AG04449 (cell line): ENCODE measurements around the gene SCARB1.

Experiments used
- CTCF ChIA-PET: fragments of 350-600 bp; formaldehyde crosslinking; extraction: SDS; loops from one replicate; lab custom pipeline; 2021; ENCODE audit warnings: antibody characterized with exemption; lab: Yijun Ruan, JAX
- POLR2A ChIA-PET: fragments of 400-600, 350-600 bp; formaldehyde crosslinking; extraction: SDS; loops from one replicate; lab custom pipeline; 2020; ENCODE audit warnings: antibody characterized with exemption, inconsistent platforms; lab: Yijun Ruan, JAX
- DNase-seq: peaks from one replicate; pipeline ENCODE4 v3.0.0-alpha.2; 2010; ENCODE audit warnings: low read depth, low spot score
- H3K4me3 ChIP-seq: 2 replicates; pipeline ENCODE4 v1.5.1; 2011; ENCODE audit warnings: low read depth, mild to moderate bottlenecking, control low read depth, low read length
- TF ChIP-seq, protein P1 (sequence below): IDR thresholded peaks from one replicate; pipeline ENCODE4 v1.5.1; 2011; ENCODE audit warnings: mild to moderate bottlenecking, moderate library complexity, low read length, control low read depth, inconsistent platforms; ENCODE audit not compliant: insufficient read depth; ENCODE audit errors: missing control alignments

The SCARB1 gene

GRCh38 chr12:124747426-124748161, 116.1 kb downstream of the SCARB1 start:
- H3K4me3 ChIP-seq: no peak overlapping the region
- TF ChIP-seq, protein P1, sequence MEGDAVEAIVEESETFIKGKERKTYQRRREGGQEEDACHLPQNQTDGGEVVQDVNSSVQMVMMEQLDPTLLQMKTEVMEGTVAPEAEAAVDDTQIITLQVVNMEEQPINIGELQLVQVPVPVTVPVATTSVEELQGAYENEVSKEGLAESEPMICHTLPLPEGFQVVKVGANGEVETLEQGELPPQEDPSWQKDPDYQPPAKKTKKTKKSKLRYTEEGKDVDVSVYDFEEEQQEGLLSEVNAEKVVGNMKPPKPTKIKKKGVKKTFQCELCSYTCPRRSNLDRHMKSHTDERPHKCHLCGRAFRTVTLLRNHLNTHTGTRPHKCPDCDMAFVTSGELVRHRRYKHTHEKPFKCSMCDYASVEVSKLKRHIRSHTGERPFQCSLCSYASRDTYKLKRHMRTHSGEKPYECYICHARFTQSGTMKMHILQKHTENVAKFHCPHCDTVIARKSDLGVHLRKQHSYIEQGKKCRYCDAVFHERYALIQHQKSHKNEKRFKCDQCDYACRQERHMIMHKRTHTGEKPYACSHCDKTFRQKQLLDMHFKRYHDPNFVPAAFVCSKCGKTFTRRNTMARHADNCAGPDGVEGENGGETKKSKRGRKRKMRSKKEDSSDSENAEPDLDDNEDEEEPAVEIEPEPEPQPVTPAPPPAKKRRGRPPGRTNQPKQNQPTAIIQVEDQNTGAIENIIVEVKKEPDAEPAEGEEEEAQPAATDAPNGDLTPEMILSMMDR: no peak
- POLR2A ChIA-PET: no interaction called here
- CTCF ChIA-PET: interaction anchor here (1.7 to 3.8 kb wide), 3 partner anchors 16 to 357 kb away, joined by 4 to 18 read pairs (median 10); no protein-coding TSS in a partner anchor
- no peak for DNase-seq

DNA sequence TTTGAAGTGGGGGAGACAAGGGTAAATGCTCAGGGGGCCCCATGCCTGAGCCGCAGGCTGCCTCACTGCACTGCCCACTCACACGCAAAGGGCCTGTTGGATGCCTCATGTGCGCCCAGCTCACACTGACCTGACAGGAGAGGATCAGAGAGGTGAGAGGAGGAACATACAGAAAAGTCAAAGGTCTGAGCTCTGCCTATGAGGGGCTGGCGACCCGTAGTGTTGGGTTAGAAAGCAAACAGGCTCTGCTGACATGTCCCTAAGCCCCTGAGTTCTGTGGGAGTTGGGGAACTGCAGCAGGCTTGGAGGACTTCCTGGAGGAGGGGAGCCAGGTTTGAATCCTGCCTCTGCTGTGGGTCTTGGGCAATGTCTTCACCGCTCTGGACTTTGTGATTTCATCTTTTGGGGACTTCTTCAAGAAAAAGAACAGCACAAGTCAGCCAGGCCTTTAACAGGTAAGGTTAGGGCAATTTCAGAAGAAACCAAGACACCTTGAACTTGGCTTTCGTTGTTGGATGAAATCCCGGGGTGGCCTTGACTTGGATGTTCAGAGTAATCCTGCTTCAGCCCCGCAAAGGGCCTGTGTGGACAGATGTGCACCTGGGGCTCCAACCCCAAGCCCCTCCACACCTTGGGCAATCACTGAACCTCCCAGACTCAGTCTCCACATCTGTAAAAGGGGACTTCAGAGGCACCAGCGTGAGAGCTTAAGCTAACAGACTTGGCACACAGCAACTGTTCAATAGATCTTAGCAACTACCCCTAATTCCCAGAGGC, 116.8 kb downstream of the SCARB1 start:
- TF ChIP-seq, protein P1: no peak
- no peak overlapping the region for H3K4me3 ChIP-seq
- POLR2A ChIA-PET: interaction anchor here (1.4 kb wide), 1 partner anchor 228 kb away, joined by 3 read pairs; no protein-coding TSS in a partner anchor
- DNase-seq: no peak
- CTCF ChIA-PET: interaction anchor here (1.5 to 3.8 kb wide), 4 partner anchors 9 to 357 kb away, joined by 4 to 18 read pairs (median 8); no protein-coding TSS in a partner anchor

DNA sequence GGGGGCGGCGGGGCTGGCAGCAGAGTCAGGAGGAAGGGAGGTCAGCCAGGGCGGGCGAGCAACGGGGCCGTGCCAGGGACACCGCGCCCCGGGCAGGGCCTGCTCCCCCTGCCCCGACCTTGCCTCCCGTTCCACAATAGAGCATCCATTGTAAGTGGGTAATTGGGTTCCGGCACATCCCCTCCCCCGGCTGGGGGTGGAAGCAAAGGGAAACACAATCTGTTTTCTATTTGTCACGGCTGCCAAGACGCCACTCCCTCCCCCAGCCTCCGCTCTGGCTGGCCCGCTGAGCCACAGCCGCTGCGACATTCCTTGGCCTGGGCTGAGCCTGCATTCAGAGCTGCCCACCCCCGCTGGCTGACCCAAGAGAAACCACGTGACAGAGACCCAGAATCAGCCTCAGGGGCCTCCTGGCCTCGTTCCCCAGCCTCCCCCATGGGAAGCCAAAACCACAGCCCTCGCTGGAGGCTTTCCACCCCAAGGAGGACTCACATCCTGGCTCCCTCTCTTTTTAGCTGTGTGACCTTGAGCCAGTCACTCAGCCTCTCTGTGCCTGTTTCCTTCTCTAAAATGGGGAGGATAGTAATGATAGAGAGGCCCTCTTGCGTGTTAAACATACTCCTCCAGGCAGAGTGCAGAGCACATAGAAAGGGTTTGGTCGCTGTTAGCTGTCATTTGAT, 117.6 kb downstream of the SCARB1 start:
- ChIA-PET CTCF (interaction anchor here (1.5 to 3.8 kb wide), 4 partner anchors 9 to 356 kb away, joined by 4 to 18 read pairs (median 8); no protein-coding TSS in a partner anchor), POLR2A (interaction anchor here (1.4 kb wide), 1 partner anchor 227 kb away, joined by 3 read pairs; no protein-coding TSS in a partner anchor)
- no peak overlapping the region for H3K4me3 ChIP-seq
- TF ChIP-seq, protein P1: no peak
- DNase-seq: no peak

DNA sequence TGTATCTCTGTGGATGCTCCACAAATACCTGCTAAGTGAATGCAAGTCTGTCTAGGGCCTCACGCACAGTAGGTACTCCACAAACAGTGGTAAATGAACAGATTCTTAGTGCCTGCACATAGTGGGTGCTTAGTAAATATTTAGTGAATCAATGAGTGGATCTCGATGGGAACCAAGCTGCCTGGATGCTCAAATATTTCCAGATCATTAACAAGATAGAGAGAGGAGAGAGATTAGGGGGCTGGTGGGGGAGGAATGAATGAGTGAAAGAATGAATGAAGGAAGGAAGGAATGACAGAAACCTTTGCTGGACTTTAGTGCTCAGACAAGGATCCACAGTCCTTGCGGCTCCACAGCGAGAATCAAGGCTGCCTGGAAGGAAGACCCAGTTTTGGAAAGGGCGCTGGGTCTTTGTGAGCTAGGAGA, 118.2 kb downstream of the SCARB1 start:
- POLR2A ChIA-PET: interaction anchor here (1.4 kb wide), 1 partner anchor 227 kb away, joined by 3 read pairs; no protein-coding TSS in a partner anchor
- CTCF ChIA-PET: interaction anchor here (1.5 to 3.8 kb wide), 3 partner anchors 10 to 21 kb away, joined by 5 to 18 read pairs (median 10); no protein-coding TSS in a partner anchor
- DNase-seq: no peak
- TF ChIP-seq, protein P1: no peak
- no peak overlapping the region for H3K4me3 ChIP-seq

GRCh38 chr12:124744659-124745464, 118.8 kb downstream of the SCARB1 start:
- TF ChIP-seq, protein P1: no peak
- H3K4me3 ChIP-seq: no peak overlapping the region
- POLR2A ChIA-PET: no interaction called here
- DNase-seq: no peak
- CTCF ChIA-PET: interaction anchor here (1.5 to 3.8 kb wide), 2 partner anchors 11 to 22 kb away, joined by 5 to 18 read pairs; no protein-coding TSS in a partner anchor
